Activated CD4-positive, alpha-beta T cell treated with anti-CD3 and anti-CD28 coated beads, Interleukin-2, amount 10 ng/mL, durations not matched to agents 7 days and 5 days (primary cell): ENCODE measurements around the gene NTN3. TPM values are rescaled to one million over a fixed set of nuclear protein-coding genes. Genes with fewer than 3 reads are reported as not detected.

Experiments used
- CTCF ChIA-PET: fragments of 350-600 bp; sonication (Branson Sonifier 250); formaldehyde crosslinking; loops from one replicate; lab custom pipeline; 2021; ENCODE audit warnings: antibody characterized with exemption; lab: Charles Lee
- POLR2A ChIA-PET: fragments of 350-600 bp; sonication (Branson Sonifier 250); formaldehyde crosslinking; loops from one replicate; lab custom pipeline; 2021; ENCODE audit warnings: antibody characterized with exemption; lab: Charles Lee
- DNase-seq: peaks from one replicate; pipeline ENCODE4 v3.0.0-alpha.2; 2020
- H3K27ac Mint-ChIP-seq: one replicate; pipeline ENCODE4 v1.8.0; 2021; ENCODE audit warnings: mild to moderate bottlenecking, moderate library complexity, mixed read lengths
- H3K27me3 Mint-ChIP-seq: one replicate; pipeline ENCODE4 v1.8.0; 2021; ENCODE audit warnings: mixed read lengths
- H3K36me3 Mint-ChIP-seq: one replicate; pipeline ENCODE4 v1.8.0; 2021; ENCODE audit warnings: low read depth, mixed read lengths
- H3K4me1 Mint-ChIP-seq: one replicate; pipeline ENCODE4 v1.8.0; 2021; ENCODE audit warnings: mixed read lengths
- H3K4me3 Mint-ChIP-seq: one replicate; pipeline ENCODE4 v1.8.0; 2021; ENCODE audit warnings: mild to moderate bottlenecking, moderate library complexity, mixed read lengths
- H3K9me3 Mint-ChIP-seq: one replicate; pipeline ENCODE4 v1.8.0; 2021; ENCODE audit warnings: mixed read lengths
- total RNA-seq, 2 experiments: library from RNA; stranded (reverse); gene quantifications; one replicate each; pipeline ENCODE4 v1.2.3, GENCODE V29; 2021

Gene NTN3
- total RNA-seq, 2 experiments from 2014 or later: not detected

GRCh38 chr16:2487517-2487842 lies 16.4 kb downstream of the NTN3 start:
- ChIA-PET POLR2A (interaction anchor here (0.6 kb wide), 1 partner anchor 23 kb away, joined by 3 read pairs; no protein-coding TSS in a partner anchor), CTCF (interaction anchor here (1.2 to 1.4 kb wide), 2 partner anchors 9 to 14 kb away, joined by 3 to 4 read pairs; no protein-coding TSS in a partner anchor)
- Mint-ChIP-seq H3K36me3 (no peaks in the 10 kb centered on the region), H3K27ac (peak overlapping the region; percentile 47), H3K4me3 (no peak overlapping the region), H3K27me3 (no peaks in the 10 kb centered on the region), H3K4me1 (peaks cover 15% of the 10 kb centered on the region), H3K9me3 (no peaks in the 10 kb centered on the region)
- DNase-seq: no peak

- Mint-ChIP-seq H3K4me3 (no peak overlapping the region), H3K36me3 (no peaks in the 10 kb centered on the region), H3K27me3 (no peaks in the 10 kb centered on the region), H3K27ac (no peak overlapping the region), H3K4me1 (peaks cover 15% of the 10 kb centered on the region), H3K9me3 (no peaks in the 10 kb centered on the region)
- POLR2A ChIA-PET: interaction anchor here (0.6 kb wide), 1 partner anchor 23 kb away, joined by 3 read pairs; no protein-coding TSS in a partner anchor
- no peak for DNase-seq
- CTCF ChIA-PET: interaction anchor here (0.9 to 1.5 kb wide), 5 partner anchors 9 to 293 kb away, joined by 3 to 6 read pairs (median 4); no protein-coding TSS in a partner anchor
Measured at GRCh38 chr16:2487903-2488531, 16.9 kb downstream of the NTN3 start.

GRCh38 chr16:2489581-2489980 lies 18.5 kb downstream of the NTN3 start:
- no peak overlapping the region for H3K4me3 Mint-ChIP-seq
- no peaks in the 10 kb centered on the region for H3K36me3 Mint-ChIP-seq
- DNase-seq: no peak
- no peaks in the 10 kb centered on the region for H3K27me3 Mint-ChIP-seq
- no peak overlapping the region for H3K27ac Mint-ChIP-seq
- CTCF ChIA-PET: interaction anchor here (0.9 to 1.4 kb wide), 4 partner anchors 11 to 15 kb away, joined by 3 to 6 read pairs (median 4); partner anchors contain the start of gene TBC1D24
- peaks cover 15% of the 10 kb centered on the region for H3K4me1 Mint-ChIP-seq
- H3K9me3 Mint-ChIP-seq: no peaks in the 10 kb centered on the region
- POLR2A ChIA-PET: no interaction called here

- Mint-ChIP-seq H3K9me3 (no peaks in the 10 kb centered on the region), H3K27me3 (no peaks in the 10 kb centered on the region), H3K4me1 (peaks cover 15% of the 10 kb centered on the region), H3K27ac (no peak overlapping the region), H3K4me3 (no peak overlapping the region), H3K36me3 (no peaks in the 10 kb centered on the region)
- ChIA-PET CTCF (interaction anchor here (1.1 kb wide), 1 partner anchor 11 kb away, joined by 3 read pairs; no protein-coding TSS in a partner anchor), POLR2A (no interaction called here)
- DNase-seq: no peak
Measured at GRCh38 chr16:2490190-2491105, 19.4 kb downstream of the NTN3 start.

GRCh38 chr16:2492292-2492691 lies 21.2 kb downstream of the NTN3 start:
- ChIA-PET CTCF (no interaction called here), POLR2A (no interaction called here)
- Mint-ChIP-seq H3K27me3 (no peaks in the 10 kb centered on the region), H3K4me1 (peaks cover 7% of the 10 kb centered on the region), H3K4me3 (no peak overlapping the region), H3K9me3 (no peaks in the 10 kb centered on the region), H3K36me3 (no peaks in the 10 kb centered on the region), H3K27ac (no peak overlapping the region)
- DNase-seq: no peak

- Mint-ChIP-seq H3K27ac (no peak overlapping the region), H3K27me3 (no peaks in the 10 kb centered on the region), H3K4me1 (no peaks in the 10 kb centered on the region), H3K4me3 (no peak overlapping the region), H3K36me3 (no peaks in the 10 kb centered on the region), H3K9me3 (no peaks in the 10 kb centered on the region)
- ChIA-PET CTCF (interaction anchor here (0.9 kb wide), 1 partner anchor 19 kb away, joined by 3 read pairs; the partner anchor contains the start of gene TBC1D24), POLR2A (no interaction called here)
- DNase-seq: no peak
Measured at GRCh38 chr16:2493605-2494004, 22.5 kb downstream of the NTN3 start.

- no peaks in the 10 kb centered on the region for H3K36me3 Mint-ChIP-seq
Measured at GRCh38 chr16:2494616-2495015, 23.5 kb downstream of the NTN3 start.

GRCh38 chr16:2495041-2495440 lies 23.9 kb downstream of the NTN3 start:
- Mint-ChIP-seq H3K4me3 (no peak overlapping the region), H3K9me3 (no peaks in the 10 kb centered on the region), H3K27ac (no peak overlapping the region), H3K4me1 (no peaks in the 10 kb centered on the region), H3K36me3 (no peaks in the 10 kb centered on the region), H3K27me3 (no peaks in the 10 kb centered on the region)
- CTCF ChIA-PET: interaction anchor here (0.7 kb wide), 1 partner anchor 86 kb away, joined by 3 read pairs; no protein-coding TSS in a partner anchor
- no peak for DNase-seq
- POLR2A ChIA-PET: no interaction called here

More at GRCh38 chr16:2494616-2495015, 23.5 kb downstream of the NTN3 start:
- no peak overlapping the region for H3K4me3 Mint-ChIP-seq
- no peaks in the 10 kb centered on the region for H3K9me3 Mint-ChIP-seq
- POLR2A ChIA-PET: no interaction called here
- H3K4me1 Mint-ChIP-seq: no peaks in the 10 kb centered on the region
- no peak overlapping the region for H3K27ac Mint-ChIP-seq
- no peaks in the 10 kb centered on the region for H3K27me3 Mint-ChIP-seq
- no peak for DNase-seq
- CTCF ChIA-PET: interaction anchor here (0.7 to 0.9 kb wide), 2 partner anchors 20 to 85 kb away, joined by 3 read pairs; partner anchors contain the start of gene TBC1D24

- Mint-ChIP-seq H3K9me3 (no peaks in the 10 kb centered on the region), H3K27me3 (no peaks in the 10 kb centered on the region), H3K4me1 (peaks cover 2% of the 10 kb centered on the region), H3K4me3 (no peak overlapping the region), H3K36me3 (no peaks in the 10 kb centered on the region), H3K27ac (no peak overlapping the region)
- DNase-seq: no peak
- ChIA-PET POLR2A (no interaction called here), CTCF (interaction anchor here (0.5 to 1.2 kb wide), 3 partner anchors 8 to 472 kb away, joined by 3 read pairs; no protein-coding TSS in a partner anchor)
Measured at GRCh38 chr16:2496223-2497115, 25.4 kb downstream of the NTN3 start.

- ChIA-PET POLR2A (no interaction called here), CTCF (interaction anchor here (0.5 to 1.2 kb wide), 3 partner anchors 9 to 473 kb away, joined by 3 read pairs; no protein-coding TSS in a partner anchor)
- Mint-ChIP-seq H3K27me3 (no peaks in the 10 kb centered on the region), H3K36me3 (no peaks in the 10 kb centered on the region), H3K27ac (no peak overlapping the region), H3K4me1 (peaks cover 5% of the 10 kb centered on the region), H3K4me3 (no peak overlapping the region), H3K9me3 (no peaks in the 10 kb centered on the region)
- DNase-seq: no peak
Measured at GRCh38 chr16:2497116-2497630, 26.1 kb downstream of the NTN3 start.

GRCh38 chr16:2497695-2498484 lies 26.8 kb downstream of the NTN3 start:
- ChIA-PET POLR2A (no interaction called here), CTCF (no interaction called here)
- H3K4me3 Mint-ChIP-seq: no peak overlapping the region
- DNase-seq: no peak
- H3K9me3 Mint-ChIP-seq: no peaks in the 10 kb centered on the region
- H3K27ac Mint-ChIP-seq: no peak overlapping the region
- H3K4me1 Mint-ChIP-seq: peaks cover 5% of the 10 kb centered on the region
- H3K27me3 Mint-ChIP-seq: no peaks in the 10 kb centered on the region
- no peaks in the 10 kb centered on the region for H3K36me3 Mint-ChIP-seq
